ENCODE data around the gene DCLK2.

Gene DCLK2

GRCh38 chr4:150218447-150218846 lies 140.2 kb downstream of the DCLK2 start:
- no peak for TF ChIP-seq CEBPB (IDR thresholded peaks at IDR 0.05)
- no peak for TF ChIP-seq YY1 (IDR thresholded peaks at IDR 0.05; ENCODE audit: low read depth)
- no peak for TF ChIP-seq ZBTB7A (IDR thresholded peaks at IDR 0.05; ENCODE audit: low read depth)
- TF ChIP-seq TCF12 (IDR thresholded peaks at IDR 0.05; ENCODE audit: low read depth), result no peak
- TF ChIP-seq EP300 (IDR thresholded peaks at IDR 0.05; ENCODE audit: borderline replicate concordance), result no peak
- no peak for TF ChIP-seq MAX (IDR thresholded peaks at IDR 0.05)
- TF ChIP-seq CREB1 (IDR thresholded peaks at IDR 0.05; ENCODE audit: low read depth), result no peak
- TF ChIP-seq NFIC (IDR thresholded peaks at IDR 0.05), result no peak
- TF ChIP-seq TEAD4 (IDR thresholded peaks at IDR 0.05), result no peak
- no peak for TF ChIP-seq FOXM1 (IDR thresholded peaks at IDR 0.05; ENCODE audit: borderline replicate concordance, low read depth)
- no peak for TF ChIP-seq EGR1 (IDR thresholded peaks at IDR 0.05)
- TF ChIP-seq, protein P1, sequence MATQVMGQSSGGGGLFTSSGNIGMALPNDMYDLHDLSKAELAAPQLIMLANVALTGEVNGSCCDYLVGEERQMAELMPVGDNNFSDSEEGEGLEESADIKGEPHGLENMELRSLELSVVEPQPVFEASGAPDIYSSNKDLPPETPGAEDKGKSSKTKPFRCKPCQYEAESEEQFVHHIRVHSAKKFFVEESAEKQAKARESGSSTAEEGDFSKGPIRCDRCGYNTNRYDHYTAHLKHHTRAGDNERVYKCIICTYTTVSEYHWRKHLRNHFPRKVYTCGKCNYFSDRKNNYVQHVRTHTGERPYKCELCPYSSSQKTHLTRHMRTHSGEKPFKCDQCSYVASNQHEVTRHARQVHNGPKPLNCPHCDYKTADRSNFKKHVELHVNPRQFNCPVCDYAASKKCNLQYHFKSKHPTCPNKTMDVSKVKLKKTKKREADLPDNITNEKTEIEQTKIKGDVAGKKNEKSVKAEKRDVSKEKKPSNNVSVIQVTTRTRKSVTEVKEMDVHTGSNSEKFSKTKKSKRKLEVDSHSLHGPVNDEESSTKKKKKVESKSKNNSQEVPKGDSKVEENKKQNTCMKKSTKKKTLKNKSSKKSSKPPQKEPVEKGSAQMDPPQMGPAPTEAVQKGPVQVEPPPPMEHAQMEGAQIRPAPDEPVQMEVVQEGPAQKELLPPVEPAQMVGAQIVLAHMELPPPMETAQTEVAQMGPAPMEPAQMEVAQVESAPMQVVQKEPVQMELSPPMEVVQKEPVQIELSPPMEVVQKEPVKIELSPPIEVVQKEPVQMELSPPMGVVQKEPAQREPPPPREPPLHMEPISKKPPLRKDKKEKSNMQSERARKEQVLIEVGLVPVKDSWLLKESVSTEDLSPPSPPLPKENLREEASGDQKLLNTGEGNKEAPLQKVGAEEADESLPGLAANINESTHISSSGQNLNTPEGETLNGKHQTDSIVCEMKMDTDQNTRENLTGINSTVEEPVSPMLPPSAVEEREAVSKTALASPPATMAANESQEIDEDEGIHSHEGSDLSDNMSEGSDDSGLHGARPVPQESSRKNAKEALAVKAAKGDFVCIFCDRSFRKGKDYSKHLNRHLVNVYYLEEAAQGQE (IDR thresholded peaks at IDR 0.05; ENCODE audit: low read depth), result no peak
- no peak for TF ChIP-seq RAD21 (IDR thresholded peaks at IDR 0.05; ENCODE audit: low read depth)
- TF ChIP-seq TAF1 (IDR thresholded peaks at IDR 0.05; ENCODE audit: low read depth), result no peak
- TF ChIP-seq, protein P2, sequence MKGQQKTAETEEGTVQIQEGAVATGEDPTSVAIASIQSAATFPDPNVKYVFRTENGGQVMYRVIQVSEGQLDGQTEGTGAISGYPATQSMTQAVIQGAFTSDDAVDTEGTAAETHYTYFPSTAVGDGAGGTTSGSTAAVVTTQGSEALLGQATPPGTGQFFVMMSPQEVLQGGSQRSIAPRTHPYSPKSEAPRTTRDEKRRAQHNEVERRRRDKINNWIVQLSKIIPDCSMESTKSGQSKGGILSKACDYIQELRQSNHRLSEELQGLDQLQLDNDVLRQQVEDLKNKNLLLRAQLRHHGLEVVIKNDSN (IDR thresholded peaks at IDR 0.05), result no peak

- TF ChIP-seq EGR1 (IDR thresholded peaks at IDR 0.05) (no peak), CEBPB (IDR thresholded peaks at IDR 0.05) (no peak), NFIC (IDR thresholded peaks at IDR 0.05) (no peak), YY1 (IDR thresholded peaks at IDR 0.05; ENCODE audit: low read depth) (no peak), TCF12 (IDR thresholded peaks at IDR 0.05; ENCODE audit: low read depth) (no peak), EP300 (IDR thresholded peaks at IDR 0.05; ENCODE audit: borderline replicate concordance) (no peak), CREB1 (IDR thresholded peaks at IDR 0.05; ENCODE audit: low read depth) (no peak), ZBTB7A (IDR thresholded peaks at IDR 0.05; ENCODE audit: low read depth) (no peak), TAF1 (IDR thresholded peaks at IDR 0.05; ENCODE audit: low read depth) (no peak), RAD21 (IDR thresholded peaks at IDR 0.05; ENCODE audit: low read depth) (no peak), TEAD4 (IDR thresholded peaks at IDR 0.05) (no peak), FOXM1 (IDR thresholded peaks at IDR 0.05; ENCODE audit: borderline replicate concordance, low read depth) (no peak), MAX (IDR thresholded peaks at IDR 0.05) (no peak)
- TF ChIP-seq, protein P2 (IDR thresholded peaks at IDR 0.05), result no peak
- TF ChIP-seq, protein P1 (IDR thresholded peaks at IDR 0.05; ENCODE audit: low read depth), result no peak
Measured at GRCh38 chr4:150219841-150220240, 141.6 kb downstream of the DCLK2 start.

GRCh38 chr4:150224896-150225591 lies 146.8 kb downstream of the DCLK2 start:
- TF ChIP-seq CEBPB (IDR thresholded peaks at IDR 0.05), result no peak
- TF ChIP-seq, protein P1 (IDR thresholded peaks at IDR 0.05; ENCODE audit: low read depth), result no peak
- TF ChIP-seq TEAD4 (IDR thresholded peaks at IDR 0.05), result no peak
- TF ChIP-seq, protein P2 (IDR thresholded peaks at IDR 0.05), result no peak
- no peak for TF ChIP-seq YY1 (IDR thresholded peaks at IDR 0.05; ENCODE audit: low read depth)
- no peak for TF ChIP-seq FOXM1 (IDR thresholded peaks at IDR 0.05; ENCODE audit: borderline replicate concordance, low read depth)

DNA sequence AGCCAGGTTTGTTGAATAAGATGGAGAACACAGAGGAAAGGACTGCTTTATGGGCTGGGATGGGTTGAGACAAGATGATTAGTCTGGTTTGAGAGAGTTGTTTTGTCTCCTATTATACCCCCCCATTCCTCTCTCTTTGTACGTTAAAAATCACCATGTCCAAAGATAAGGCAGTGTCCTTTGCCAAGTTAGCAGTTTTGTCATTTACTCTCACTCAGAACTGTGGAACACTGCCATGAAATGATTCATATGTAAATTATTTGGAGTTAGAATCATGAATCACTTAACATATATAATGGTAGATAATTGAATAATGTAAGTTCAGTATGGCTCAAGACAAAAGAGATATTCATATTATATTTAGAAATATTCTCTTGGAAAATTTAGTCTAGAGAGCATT lies 151.3 kb downstream of the DCLK2 start:
- TF ChIP-seq NFIC (IDR thresholded peaks at IDR 0.05) (0 out of 2 replicates have a peak, but pooled peaks have one; percentile 13), TCF12 (IDR thresholded peaks at IDR 0.05; ENCODE audit: low read depth) (no peak)
